ENCODE data around the gene CSGALNACT2.

CSGALNACT2 gene

GRCh38 chr10:43231523-43232078 lies 93.4 kb downstream of the CSGALNACT2 start:
- no peak for DNase-seq

- DNase-seq = no peak
These were observed 95.6 kb downstream of the CSGALNACT2 start for GRCh38 chr10:43233601-43234430.

- no peak for DNase-seq
These were observed 96.3 kb downstream of the CSGALNACT2 start for GRCh38 chr10:43234471-43235041.

Data from NCI-H524 treated with DMSO at 0.1 percent for 48 hours (cell line).